GM04504 (cell line): ENCODE measurements around the gene HMMR.
A peak's percentile ranks its signal among the peaks of the same experiment; 100 is the strongest.

ENCODE experiments used
- DNase-seq: peaks from one replicate; pipeline ENCODE4 v3.0.0-alpha.2; 2012; ENCODE audit warnings: low read depth

The HMMR gene

GRCh38 chr5:163459462-163459818 is 992 bp upstream of the HMMR start:
- no peak for DNase-seq

- peak; percentile 99 for DNase-seq
Measured at GRCh38 chr5:163459819-163460561, 442 bp upstream of the HMMR start, which contains the start of gene NUDCD2. TSS of gene NUDCD2 (minus strand) at chr5:163460102. CDS start at chr5:163460050, 52 bp downstream.

- DNase-seq = no peak
Measured at GRCh38 chr5:163463063-163463435, 2.6 kb downstream of the HMMR start.

GRCh38 chr5:163467682-163468081 is 7.2 kb downstream of the HMMR start:
- DNase-seq = no peak

GRCh38 chr5:163473635-163474243 is 13.3 kb downstream of the HMMR start:
- no peak for DNase-seq

GRCh38 chr5:163475411-163475810 is 15.0 kb downstream of the HMMR start:
- no peak for DNase-seq

- DNase-seq = no peak
Measured at GRCh38 chr5:163478126-163478981, 17.9 kb downstream of the HMMR start.

- no peak for DNase-seq
Measured at GRCh38 chr5:163478982-163479271, 18.5 kb downstream of the HMMR start.

- no peak for DNase-seq
Measured at GRCh38 chr5:163489055-163489744, 28.8 kb downstream of the HMMR start.

GRCh38 chr5:163489745-163490075 is 29.3 kb downstream of the HMMR start:
- no peak for DNase-seq

GRCh38 chr5:163496286-163496685 is 35.9 kb downstream of the HMMR start:
- DNase-seq = no peak

- no peak for DNase-seq
Measured at GRCh38 chr5:163497315-163497714, 36.9 kb downstream of the HMMR start.

- DNase-seq = no peak
Measured at GRCh38 chr5:163498886-163499285, 38.5 kb downstream of the HMMR start.

- DNase-seq = no peak
Measured at GRCh38 chr5:163502521-163502920, 42.1 kb downstream of the HMMR start.

- peak; percentile 70 for DNase-seq
Measured at GRCh38 chr5:163503106-163504078, 43.0 kb downstream of the HMMR start.

- no peak for DNase-seq
Measured at GRCh38 chr5:163504079-163504931, 43.9 kb downstream of the HMMR start.

GRCh38 chr5:163505049-163505367 is 44.6 kb downstream of the HMMR start:
- no peak for DNase-seq

GRCh38 chr5:163505368-163506094 is 45.1 kb downstream of the HMMR start, which contains the start of gene MAT2B:
TSS of gene MAT2B (plus strand) at chr5:163505619. CDS start at chr5:163505687, 68 bp downstream.
- peak; percentile 81 for DNase-seq

GRCh38 chr5:163506095-163506457 is 45.6 kb downstream of the HMMR start:
- no peak for DNase-seq

- no peak for DNase-seq
Measured at GRCh38 chr5:163506726-163507125, 46.3 kb downstream of the HMMR start.
